Measurements from ENCODE around the gene FOXP1.

DNA sequence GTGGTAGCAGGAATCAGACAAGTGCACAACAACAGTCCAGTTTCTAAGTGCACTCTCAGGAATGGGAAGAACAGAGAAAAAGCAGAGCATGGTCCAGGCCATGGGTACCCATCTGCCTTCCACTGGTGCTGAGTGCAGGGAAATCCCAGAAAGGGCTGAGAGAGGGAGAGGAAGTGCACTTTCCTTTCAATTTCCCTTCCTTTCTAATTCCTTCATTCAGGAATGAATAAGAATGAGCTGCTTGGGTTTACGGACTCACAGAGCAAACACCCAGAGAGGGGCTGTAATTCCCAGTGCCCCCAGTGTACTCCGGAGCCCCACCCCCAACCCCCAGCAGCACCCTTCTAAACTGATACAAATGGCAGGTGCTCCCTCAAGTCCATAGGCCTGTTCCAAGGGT is 300.6 kb downstream of the FOXP1 start:
- TF ChIP-seq FOXM1 (IDR thresholded peaks at IDR 0.05; ENCODE audit: borderline replicate concordance) (no peak), ZNF384 (IDR thresholded peaks at IDR 0.05) (no peak), FOXA1 (IDR thresholded peaks at IDR 0.05) (no peak), HDGF (IDR thresholded peaks at IDR 0.05; ENCODE audit: borderline replicate concordance) (no peak), ELF4 (IDR thresholded peaks at IDR 0.05) (no peak), CTBP1 (IDR thresholded peaks at IDR 0.05; ENCODE audit: borderline replicate concordance) (no peak), SP1 (IDR thresholded peaks at IDR 0.05) (no peak), NFRKB (IDR thresholded peaks at IDR 0.05) (no peak), TARDBP (IDR thresholded peaks at IDR 0.05) (no peak), SUZ12 (IDR thresholded peaks at IDR 0.05) (no peak), L3MBTL2 (conservative IDR thresholded peaks at IDR 0.05) (no peak), FOXK2 (IDR thresholded peaks at IDR 0.05) (no peak), BHLHE40 (IDR thresholded peaks at IDR 0.05; ENCODE audit: borderline replicate concordance) (no peak)
- TF ChIP-seq, protein P1, sequence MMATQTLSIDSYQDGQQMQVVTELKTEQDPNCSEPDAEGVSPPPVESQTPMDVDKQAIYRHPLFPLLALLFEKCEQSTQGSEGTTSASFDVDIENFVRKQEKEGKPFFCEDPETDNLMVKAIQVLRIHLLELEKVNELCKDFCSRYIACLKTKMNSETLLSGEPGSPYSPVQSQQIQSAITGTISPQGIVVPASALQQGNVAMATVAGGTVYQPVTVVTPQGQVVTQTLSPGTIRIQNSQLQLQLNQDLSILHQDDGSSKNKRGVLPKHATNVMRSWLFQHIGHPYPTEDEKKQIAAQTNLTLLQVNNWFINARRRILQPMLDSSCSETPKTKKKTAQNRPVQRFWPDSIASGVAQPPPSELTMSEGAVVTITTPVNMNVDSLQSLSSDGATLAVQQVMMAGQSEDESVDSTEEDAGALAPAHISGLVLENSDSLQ (IDR thresholded peaks at IDR 0.05), result no peak

Data from HEK293T (cell line).